ENCODE results near the gene MLLT10.
A peak's percentile ranks its signal among the peaks of the same experiment; 100 is the strongest.

The MLLT10 gene

DNA sequence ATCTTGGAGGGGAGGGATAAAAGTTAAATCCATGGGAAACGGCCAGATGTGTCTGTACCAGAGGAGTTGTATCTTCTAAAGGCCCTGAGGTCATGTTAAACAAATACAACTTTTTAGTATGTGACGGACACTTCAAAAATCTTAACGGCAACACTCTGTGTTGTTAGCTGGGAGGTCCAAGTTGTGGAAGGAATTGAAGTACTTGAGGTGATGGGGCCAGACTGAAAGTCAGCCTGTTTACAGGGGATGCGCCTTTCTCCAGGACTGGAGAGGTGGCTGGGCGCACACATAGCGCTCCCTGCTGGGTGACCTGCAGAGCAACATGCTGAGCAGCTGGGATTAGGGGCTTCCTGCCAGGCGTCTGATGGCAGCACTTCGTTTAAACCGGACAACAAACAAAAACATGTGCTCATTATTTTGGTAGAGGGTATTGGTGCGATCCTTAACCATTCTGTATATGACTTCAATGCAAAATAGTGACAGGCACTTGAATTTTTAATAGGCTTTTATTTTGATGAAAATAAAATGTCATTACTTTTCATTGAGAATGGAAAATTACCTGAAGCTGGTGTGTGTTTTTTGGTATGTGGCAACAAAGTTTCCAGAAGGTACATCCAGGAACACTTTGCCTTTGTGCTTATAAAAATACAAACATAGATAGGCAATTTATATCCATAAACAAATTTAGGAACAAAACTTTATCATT lies 198.2 kb downstream of the MLLT10 start:
- peaks cover 19% of the 10 kb centered on the region for H3K4me1 ChIP-seq (ENCODE audit: insufficient read depth, poor library complexity, severe bottlenecking)
- no peaks in the 10 kb centered on the region for H3K9me3 ChIP-seq (ENCODE audit: severe bottlenecking)
- no peaks in the 10 kb centered on the region for H3K27me3 ChIP-seq (ENCODE audit: insufficient read depth, poor library complexity, severe bottlenecking)
- TF ChIP-seq, protein P1, sequence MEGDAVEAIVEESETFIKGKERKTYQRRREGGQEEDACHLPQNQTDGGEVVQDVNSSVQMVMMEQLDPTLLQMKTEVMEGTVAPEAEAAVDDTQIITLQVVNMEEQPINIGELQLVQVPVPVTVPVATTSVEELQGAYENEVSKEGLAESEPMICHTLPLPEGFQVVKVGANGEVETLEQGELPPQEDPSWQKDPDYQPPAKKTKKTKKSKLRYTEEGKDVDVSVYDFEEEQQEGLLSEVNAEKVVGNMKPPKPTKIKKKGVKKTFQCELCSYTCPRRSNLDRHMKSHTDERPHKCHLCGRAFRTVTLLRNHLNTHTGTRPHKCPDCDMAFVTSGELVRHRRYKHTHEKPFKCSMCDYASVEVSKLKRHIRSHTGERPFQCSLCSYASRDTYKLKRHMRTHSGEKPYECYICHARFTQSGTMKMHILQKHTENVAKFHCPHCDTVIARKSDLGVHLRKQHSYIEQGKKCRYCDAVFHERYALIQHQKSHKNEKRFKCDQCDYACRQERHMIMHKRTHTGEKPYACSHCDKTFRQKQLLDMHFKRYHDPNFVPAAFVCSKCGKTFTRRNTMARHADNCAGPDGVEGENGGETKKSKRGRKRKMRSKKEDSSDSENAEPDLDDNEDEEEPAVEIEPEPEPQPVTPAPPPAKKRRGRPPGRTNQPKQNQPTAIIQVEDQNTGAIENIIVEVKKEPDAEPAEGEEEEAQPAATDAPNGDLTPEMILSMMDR (IDR thresholded peaks at IDR 0.05; ENCODE audit: poor library complexity, severe bottlenecking), result peak; percentile 64
- no peak overlapping the region for H3K4me3 ChIP-seq (ENCODE audit: severe bottlenecking)
- DNase-seq (ENCODE audit: low spot score) (no peak), ATAC-seq (ENCODE audit: low read depth) (peak; percentile 65; the same call in 1 of the 3 replicates)
- H3K36me3 ChIP-seq (ENCODE audit: low read depth), result peaks cover 88% of the 10 kb centered on the region
- no peak overlapping the region for H3K27ac ChIP-seq (ENCODE audit: poor library complexity, severe bottlenecking)

DNA sequence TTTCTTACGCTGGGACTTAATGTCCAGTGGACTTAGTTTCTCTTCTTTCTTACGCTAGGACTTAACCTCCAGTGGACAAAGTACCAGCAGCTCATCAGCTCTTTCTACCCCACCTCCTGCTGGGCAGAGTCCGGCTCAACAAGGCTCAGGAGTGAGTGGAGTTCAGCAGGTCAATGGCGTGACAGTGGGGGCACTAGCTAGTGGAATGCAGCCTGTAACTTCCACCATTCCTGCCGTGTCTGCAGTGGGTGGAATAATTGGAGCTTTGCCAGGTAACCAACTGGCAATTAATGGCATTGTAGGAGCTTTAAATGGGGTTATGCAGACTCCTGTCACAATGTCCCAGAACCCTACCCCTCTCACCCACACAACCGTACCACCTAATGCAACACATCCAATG lies 199.7 kb downstream of the MLLT10 start:
- Histone ChIP-seq H3K4me3 (ENCODE audit: severe bottlenecking) (no peak overlapping the region), H3K27me3 (ENCODE audit: insufficient read depth, poor library complexity, severe bottlenecking) (no peaks in the 10 kb centered on the region), H3K27ac (ENCODE audit: poor library complexity, severe bottlenecking) (no peak overlapping the region), H3K36me3 (ENCODE audit: low read depth) (peaks cover 74% of the 10 kb centered on the region), H3K4me1 (ENCODE audit: insufficient read depth, poor library complexity, severe bottlenecking) (peaks cover 6% of the 10 kb centered on the region), H3K9me3 (ENCODE audit: severe bottlenecking) (no peaks in the 10 kb centered on the region)
- TF ChIP-seq, protein P1 (IDR thresholded peaks at IDR 0.05; ENCODE audit: poor library complexity, severe bottlenecking), result no peak
- DNase-seq (ENCODE audit: low spot score) (no peak), ATAC-seq (ENCODE audit: low read depth) (no peak)

DNA sequence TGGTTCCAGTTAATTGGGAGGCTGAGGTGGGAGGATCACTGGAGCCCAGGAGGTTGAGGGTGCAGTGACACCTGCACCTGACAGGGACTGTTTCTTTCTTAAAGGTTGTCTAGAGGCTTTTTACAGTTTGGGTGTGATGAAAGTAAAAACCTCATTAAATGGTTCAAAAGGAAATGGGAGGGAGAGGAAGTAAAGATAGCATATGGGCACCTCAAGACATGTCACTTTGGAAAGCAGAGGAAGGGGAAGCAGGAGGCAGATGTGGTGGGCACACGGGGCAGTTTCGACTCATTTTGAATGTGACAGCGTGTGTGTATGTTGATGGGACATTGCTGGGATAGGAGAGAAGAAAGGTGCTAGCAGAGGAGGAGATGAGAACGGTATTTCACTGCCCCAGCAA lies 203.1 kb downstream of the MLLT10 start:
- Histone ChIP-seq H3K36me3 (ENCODE audit: low read depth) (peaks cover 69% of the 10 kb centered on the region), H3K4me3 (ENCODE audit: severe bottlenecking) (no peak overlapping the region), H3K9me3 (ENCODE audit: severe bottlenecking) (no peaks in the 10 kb centered on the region), H3K27me3 (ENCODE audit: insufficient read depth, poor library complexity, severe bottlenecking) (no peaks in the 10 kb centered on the region), H3K4me1 (ENCODE audit: insufficient read depth, poor library complexity, severe bottlenecking) (no peaks in the 10 kb centered on the region), H3K27ac (ENCODE audit: poor library complexity, severe bottlenecking) (no peak overlapping the region)
- ATAC-seq (ENCODE audit: low read depth) (no peak), DNase-seq (ENCODE audit: low spot score) (no peak)
- TF ChIP-seq, protein P1 (IDR thresholded peaks at IDR 0.05; ENCODE audit: poor library complexity, severe bottlenecking), result no peak

DNA sequence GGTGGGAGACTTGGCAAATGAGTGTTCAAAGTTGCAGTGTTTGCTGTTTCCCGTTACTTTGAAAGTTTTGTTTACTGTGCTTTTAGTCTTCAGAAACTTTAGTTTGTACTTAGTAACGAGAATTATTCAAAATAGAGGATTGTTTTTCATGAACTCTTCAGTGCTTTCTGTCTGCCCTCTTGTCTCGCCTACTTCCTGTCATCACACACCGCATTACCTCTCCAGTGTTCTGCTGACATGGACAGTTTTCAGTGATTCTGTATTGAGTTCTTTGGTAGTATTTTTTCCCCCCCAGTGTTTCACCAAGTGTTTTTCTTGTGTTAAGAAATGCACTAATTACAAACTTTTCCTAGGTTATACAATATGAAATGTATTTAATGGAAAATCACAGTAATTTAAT lies 207.0 kb downstream of the MLLT10 start:
- H3K27ac ChIP-seq (ENCODE audit: poor library complexity, severe bottlenecking), result no peak overlapping the region
- ATAC-seq (ENCODE audit: low read depth), result no peak
- peaks cover 50% of the 10 kb centered on the region for H3K36me3 ChIP-seq (ENCODE audit: low read depth)

More for the DNA sequence above, 207.0 kb downstream of the MLLT10 start:
- TF ChIP-seq, protein P1 (IDR thresholded peaks at IDR 0.05; ENCODE audit: poor library complexity, severe bottlenecking), result no peak
- Histone ChIP-seq H3K4me1 (ENCODE audit: insufficient read depth, poor library complexity, severe bottlenecking) (no peaks in the 10 kb centered on the region), H3K27me3 (ENCODE audit: insufficient read depth, poor library complexity, severe bottlenecking) (no peaks in the 10 kb centered on the region), H3K4me3 (ENCODE audit: severe bottlenecking) (no peak overlapping the region), H3K9me3 (ENCODE audit: severe bottlenecking) (no peaks in the 10 kb centered on the region)
- DNase-seq (ENCODE audit: low spot score), result no peak

Data from RWPE2 (cell line).